Hippocampal formation (tissue), 2 donors: Measurements from ENCODE around the gene PHLPP2.
"Not testable (repeated sequence)": the region's sequence is repeated elsewhere in the genome, so short reads cannot be mapped to it uniquely, and the experiment has no call there.

ENCODE experiments used
- DNase-seq, 2 donors: peaks; one replicate each; lab custom pipeline; 2025; lab: John Stamatoyannopoulos, UW

Gene PHLPP2

DNA sequence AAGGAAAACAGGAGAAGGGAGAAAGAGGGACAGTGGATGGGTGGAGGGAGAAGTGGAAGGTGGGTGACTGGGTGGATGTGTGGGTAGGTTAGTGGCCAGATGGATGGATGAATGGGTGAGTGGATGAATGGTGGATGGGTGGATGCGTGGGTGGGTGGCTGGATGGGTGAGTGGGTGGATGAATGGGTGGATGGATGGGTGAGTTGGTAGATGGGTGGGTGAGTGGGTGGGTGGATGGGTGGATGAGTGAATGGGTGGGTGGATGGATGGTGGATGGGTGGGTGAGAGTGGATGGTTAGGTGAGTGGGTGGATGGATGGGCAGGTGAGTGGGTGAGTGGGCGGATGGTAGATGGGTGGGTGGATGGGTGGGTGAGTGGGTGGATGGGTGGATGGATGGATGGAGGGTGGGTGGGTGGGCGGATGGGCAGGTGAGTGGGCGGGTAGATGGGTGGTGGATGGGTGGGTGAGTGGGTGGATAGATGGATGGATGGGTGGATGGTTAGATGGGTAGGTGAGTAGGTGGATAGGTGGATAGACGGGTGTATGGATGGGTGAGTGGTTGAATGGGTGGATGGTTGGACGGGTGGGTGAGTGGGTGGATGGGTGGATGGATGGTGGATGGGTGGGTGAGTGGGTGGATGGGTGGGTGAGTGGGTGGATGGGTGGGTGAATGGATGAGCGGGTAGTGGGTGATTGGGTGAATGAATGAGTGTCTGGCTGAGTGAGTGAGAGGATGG is 99.2 kb downstream of the PHLPP2 start:
- no peak for DNase-seq

DNA sequence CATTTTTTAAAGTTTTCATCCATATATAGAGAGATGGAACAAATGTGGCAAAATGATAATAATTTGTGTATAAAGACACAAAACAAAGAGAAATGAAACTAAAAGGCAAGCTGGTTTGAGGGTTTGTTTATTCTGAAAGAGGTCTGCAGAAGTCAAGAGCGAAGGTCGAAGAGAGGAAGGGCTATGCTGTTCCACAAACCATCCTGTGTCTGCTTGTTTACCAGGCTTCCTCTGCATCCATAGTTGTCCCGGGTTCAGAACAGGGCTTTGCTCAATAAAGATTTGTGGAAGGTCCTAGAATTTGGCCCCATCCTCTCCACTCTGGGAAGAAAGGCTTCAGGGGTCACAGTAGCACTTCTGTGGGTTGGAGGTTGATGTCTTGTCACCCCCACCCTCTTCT is 100.9 kb downstream of the PHLPP2 start:
- no peak for DNase-seq

DNA sequence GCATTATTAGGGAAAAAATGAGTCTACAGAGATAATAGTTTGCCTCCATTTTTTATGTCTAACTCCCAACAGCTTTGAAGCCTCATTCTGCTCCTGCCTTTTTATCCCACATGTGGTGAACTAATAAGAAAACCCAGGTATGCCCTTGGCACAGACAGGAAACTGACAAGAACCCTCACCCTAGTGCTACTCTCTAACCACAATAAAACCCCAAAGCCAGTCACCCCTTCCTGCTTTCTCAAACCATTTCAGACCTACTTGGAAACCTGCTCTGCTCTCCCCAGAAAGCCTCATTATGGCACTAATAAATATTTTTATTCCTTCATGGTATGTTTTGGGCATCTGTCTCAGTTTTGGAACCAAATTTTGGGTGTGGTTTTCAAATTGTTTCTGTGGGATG is 102.4 kb downstream of the PHLPP2 start:
- DNase-seq = no peak

DNA sequence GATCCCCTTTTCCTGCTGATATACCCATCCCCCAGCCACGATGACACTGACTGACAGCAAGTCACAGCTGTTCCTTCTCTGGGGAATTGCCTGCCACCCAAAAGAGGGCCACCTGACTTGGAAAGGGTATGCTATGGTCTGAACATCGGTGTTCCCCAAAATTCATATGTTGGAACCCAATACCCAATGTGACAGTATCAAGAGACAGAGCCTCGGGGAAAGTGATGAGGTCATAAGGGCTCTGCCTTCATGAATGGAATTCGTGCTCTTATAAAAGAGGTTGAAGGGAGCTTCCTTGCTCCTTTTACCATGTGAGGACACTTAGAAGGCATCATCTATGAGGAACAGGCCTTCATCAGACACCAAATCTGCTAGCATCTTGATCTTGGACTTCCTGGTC is 106.1 kb downstream of the PHLPP2 start:
- DNase-seq = no peak

DNA sequence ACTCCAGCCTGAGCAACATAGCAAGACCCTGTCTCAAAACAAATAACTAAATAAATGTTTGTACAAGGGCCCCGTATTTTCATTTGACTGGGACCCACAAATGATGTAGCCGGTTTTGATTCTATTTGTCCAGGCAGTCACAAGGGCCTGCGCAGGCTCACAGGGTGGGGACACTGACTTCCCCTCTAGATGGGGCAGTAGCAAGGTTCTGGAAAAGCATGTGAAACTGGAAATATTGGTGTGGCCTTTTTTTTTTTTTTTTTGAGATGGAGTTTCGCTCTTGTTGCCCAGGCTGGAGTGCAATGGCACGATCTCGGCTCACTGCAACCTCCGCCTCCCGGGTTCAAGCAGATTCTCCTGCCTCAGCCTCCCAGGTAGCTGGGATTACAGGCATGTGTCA is 109.5 kb downstream of the PHLPP2 start:
- DNase-seq = not testable (repeated sequence)

DNA sequence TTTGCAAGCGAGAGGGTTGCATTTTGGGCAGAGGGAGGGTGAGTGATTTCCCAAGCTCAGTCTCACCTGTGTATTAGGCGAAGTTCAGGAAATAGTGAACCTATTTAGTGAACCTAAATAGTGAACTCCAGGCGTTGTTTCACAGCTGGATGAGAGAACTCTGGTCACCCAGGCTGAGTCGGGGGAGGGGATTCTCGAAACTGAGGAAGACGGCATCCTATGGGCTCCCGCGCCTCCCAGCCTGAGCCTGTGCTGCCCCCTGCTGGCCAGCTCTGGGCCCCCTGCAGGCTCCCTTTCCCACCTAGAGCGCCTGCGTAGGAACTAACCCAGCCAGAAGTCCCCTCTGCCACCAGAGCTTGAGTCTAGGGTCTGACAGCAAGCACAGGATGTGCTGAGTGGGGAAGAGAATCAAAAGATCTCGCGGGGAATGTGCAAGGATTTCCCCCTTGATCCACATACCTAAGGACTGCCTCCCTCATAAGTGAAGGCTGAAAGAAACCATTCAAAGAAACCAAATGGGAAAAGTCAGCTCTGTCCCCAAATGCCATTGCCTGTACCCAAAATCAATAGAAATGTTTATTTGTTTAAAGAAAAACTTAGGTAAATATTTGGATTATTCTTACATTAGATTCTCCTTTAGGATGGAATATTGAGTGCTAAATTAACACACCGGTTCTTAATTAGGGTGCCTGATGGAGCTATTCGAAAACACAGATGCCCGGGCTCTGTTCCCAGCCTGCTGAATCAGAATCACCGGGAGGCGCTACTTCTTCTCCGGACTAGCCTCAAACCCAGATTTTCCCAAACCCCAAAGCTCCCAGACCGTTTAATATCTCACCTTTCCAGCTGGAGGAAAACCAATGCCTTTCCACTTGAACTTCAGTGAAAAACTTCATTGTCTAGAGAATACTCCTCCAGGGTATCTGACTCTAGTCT is 113.3 kb downstream of the PHLPP2 start:
- DNase-seq = peak; percentile 23 to 55

DNA sequence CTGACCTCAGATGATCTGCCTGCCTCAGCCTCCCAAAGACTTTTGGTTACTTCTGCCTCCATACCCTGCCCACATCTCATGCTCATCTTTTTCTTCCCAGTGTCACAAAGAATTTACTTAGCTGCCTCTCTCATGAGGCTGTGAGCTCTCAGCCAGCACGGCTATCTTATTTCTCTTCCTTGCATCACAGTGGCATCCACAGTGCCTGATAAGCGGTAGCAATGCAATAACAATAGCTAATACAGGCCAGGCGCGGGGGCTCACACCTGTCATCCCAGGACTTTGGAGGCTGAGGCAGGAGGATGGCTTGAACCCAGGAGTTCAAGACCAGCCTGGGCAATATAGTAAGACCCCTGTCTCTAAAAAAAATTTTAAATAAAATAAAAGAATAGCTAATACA is 114.1 kb downstream of the PHLPP2 start:
- no peak for DNase-seq

DNA sequence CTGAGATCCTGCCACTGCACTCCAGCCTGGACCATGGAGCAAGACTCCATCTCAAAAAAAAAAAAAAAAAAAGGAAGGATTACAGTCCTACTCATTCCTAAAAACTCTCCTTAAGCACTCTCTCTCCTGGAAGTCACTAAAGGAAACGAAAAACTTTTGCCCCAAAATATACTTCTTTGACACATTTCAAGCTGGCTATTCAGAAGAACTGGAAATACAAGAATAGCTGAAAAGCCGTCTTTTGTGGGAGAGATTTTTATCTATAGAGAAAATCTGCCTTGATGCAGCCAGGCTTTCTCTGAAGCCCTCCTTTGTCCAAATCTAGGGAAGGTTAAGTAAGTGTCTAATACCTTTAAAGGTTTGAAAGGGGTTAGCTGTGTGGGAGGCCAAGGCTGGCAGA is 115.4 kb downstream of the PHLPP2 start:
- no peak for DNase-seq

DNA sequence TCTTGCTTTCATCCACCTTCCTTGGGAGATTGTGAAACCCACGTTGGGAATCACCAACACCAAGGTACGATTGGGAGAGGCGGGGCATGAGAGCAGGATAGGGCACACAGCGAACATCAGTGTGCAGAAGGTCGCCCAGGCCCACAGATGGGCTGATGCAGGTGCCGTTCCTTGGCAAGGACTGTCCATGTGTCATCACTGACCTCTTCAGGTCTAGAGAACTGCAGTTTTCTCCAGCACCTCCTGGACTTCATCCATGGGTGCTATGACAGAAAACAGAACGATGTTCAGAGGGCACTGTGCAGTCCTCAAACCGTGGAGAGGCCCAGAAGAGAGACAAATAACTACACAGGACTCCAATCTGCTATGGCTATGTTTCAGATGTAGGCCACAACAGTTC is 123.7 kb downstream of the PHLPP2 start:
- peak in 1 of 2 donors; percentile 1 for DNase-seq

DNA sequence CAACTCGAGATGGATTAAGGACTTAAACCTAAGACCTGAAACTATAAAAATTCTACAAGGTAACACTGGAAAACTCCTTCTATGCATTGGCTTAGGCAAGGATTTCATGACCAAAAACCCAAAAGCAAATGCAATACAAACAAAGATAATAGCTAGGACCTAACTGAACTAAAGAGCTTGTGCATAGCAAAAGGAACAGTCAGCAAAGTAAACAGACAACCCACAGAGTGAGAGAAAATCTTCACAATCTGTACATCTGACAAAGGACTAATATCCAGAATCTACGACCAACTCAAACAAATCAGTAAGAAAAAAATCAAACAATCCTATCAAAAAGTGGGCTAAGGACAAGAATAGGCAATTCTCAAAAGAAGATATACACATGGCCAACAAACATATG is 126.1 kb downstream of the PHLPP2 start:
- not testable (repeated sequence) for DNase-seq

DNA sequence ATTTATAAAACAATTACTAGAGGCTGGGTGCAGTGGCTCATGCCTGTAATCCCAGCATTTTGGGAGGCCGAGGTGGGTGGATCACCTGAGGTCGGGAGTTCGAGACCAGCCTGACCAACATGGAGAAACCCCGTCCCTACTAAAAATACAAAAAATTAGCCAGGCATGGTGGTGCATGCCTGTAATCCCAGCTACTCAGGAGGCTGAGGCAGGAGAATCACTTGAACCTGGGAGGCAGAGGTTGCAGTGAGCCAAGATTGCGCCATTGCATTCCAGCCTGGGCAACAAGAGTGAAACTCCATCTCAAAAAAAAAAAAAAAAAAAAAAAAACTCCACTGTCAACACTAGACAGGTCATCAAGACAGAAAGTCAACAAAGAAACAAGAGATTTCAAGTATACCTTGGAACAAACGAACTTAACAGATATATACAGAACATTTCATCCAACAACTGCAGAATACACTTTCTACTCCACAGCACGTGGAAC is 129.1 kb downstream of the PHLPP2 start:
- DNase-seq = not testable (repeated sequence)
